Keratinocyte (primary cell): ENCODE results near the gene KRT77. TPM values are rescaled to one million over a fixed set of nuclear protein-coding genes. Genes with fewer than 3 reads are reported as not detected.

ENCODE experiments used
- DNase-seq: peaks from one replicate; pipeline ENCODE4 v3.0.0-alpha.2; 2011; ENCODE audit warnings: low read depth, missing footprints, low spot score
- FAIRE-seq: peaks from 2 replicates; lab custom pipeline; 2011; peaks lifted over from hg19 to GRCh38; lab: Jason Lieb, UNC
- H2AFZ ChIP-seq: 2 replicates; pipeline ENCODE4 v1.6.0; 2012; ENCODE audit warnings: low read length, control low read depth, inconsistent platforms; ENCODE audit not compliant: control insufficient read depth
- H3K27ac ChIP-seq: 2 replicates; pipeline ENCODE4 v1.5.1; 2011; ENCODE audit warnings: low read length; ENCODE audit not compliant: control insufficient read depth, insufficient read depth
- H3K27me3 ChIP-seq: 3 replicates; pipeline ENCODE4 v1.6.0; 2011; ENCODE audit warnings: low read length; ENCODE audit not compliant: control insufficient read depth, insufficient read depth; ENCODE audit errors: extremely low read depth
- H3K36me3 ChIP-seq, 2 experiments: 2 replicates in 1 of 2; 3 replicates in 1 of 2; pipeline ENCODE4 v1.5.1; 2011; ENCODE audit warnings: low read length in 2 of 2, mild to moderate bottlenecking in 1 of 2; ENCODE audit not compliant: control insufficient read depth in 2 of 2, insufficient read depth in 2 of 2; ENCODE audit errors: extremely low read depth in 1 of 2
- H3K4me1 ChIP-seq: 3 replicates; pipeline ENCODE4 v1.5.1; 2011; ENCODE audit warnings: low read length; ENCODE audit not compliant: control insufficient read depth, insufficient read depth; ENCODE audit errors: extremely low read depth
- H3K4me2 ChIP-seq: 3 replicates; pipeline ENCODE4 v1.6.0; 2011; ENCODE audit warnings: low read depth, low read length; ENCODE audit not compliant: control insufficient read depth, insufficient read depth; ENCODE audit errors: extremely low read depth
- H3K4me3 ChIP-seq, 3 experiments: fragments of 200-600 bp in 1 of 3; sonication (generic) in 1 of 3; 2 replicates in 2 of 3; 3 replicates in 1 of 3; pipeline ENCODE4 v1.5.1; 2011 to 2016; ENCODE audit warnings: low read length in 3 of 3, mild to moderate bottlenecking in 3 of 3, control low read depth in 2 of 3, inconsistent platforms in 1 of 3, low read depth in 1 of 3, mixed read lengths in 1 of 3, mixed run types in 1 of 3, moderate library complexity in 1 of 3; ENCODE audit not compliant: control insufficient read depth in 2 of 3, insufficient read depth in 2 of 3; ENCODE audit errors: extremely low read depth in 1 of 3
- H3K79me2 ChIP-seq: 2 replicates; pipeline ENCODE4 v1.6.0; 2012; ENCODE audit warnings: low read length; ENCODE audit not compliant: control insufficient read depth, insufficient read depth
- H3K9ac ChIP-seq: 3 replicates; pipeline ENCODE4 v1.6.0; 2011; ENCODE audit warnings: low read length; ENCODE audit not compliant: control insufficient read depth, insufficient read depth; ENCODE audit errors: extremely low read depth
- H3K9me1 ChIP-seq: 3 replicates; pipeline ENCODE4 v1.6.0; 2011; ENCODE audit warnings: low read length; ENCODE audit not compliant: control insufficient read depth, insufficient read depth; ENCODE audit errors: extremely low read depth
- H3K9me3 ChIP-seq: 2 replicates; pipeline ENCODE4 v1.5.1; 2012; ENCODE audit warnings: low read depth, low read length; ENCODE audit not compliant: control insufficient read depth
- H4K20me1 ChIP-seq: 3 replicates; pipeline ENCODE4 v1.6.0; 2011; ENCODE audit warnings: low read length; ENCODE audit not compliant: control insufficient read depth, insufficient read depth; ENCODE audit errors: extremely low read depth
- EZH2 ChIP-seq: IDR thresholded peaks from one replicate; pipeline ENCODE4 v1.6.1; 2012; ENCODE audit warnings: inconsistent platforms, mild to moderate bottlenecking, low read length, moderate library complexity
- dilution Hi-C: fragments of 300-500 bp; cut with MboI; formaldehyde crosslinking; loops from one replicate; pipeline ENCODE4 v1.7.0; 2020; ENCODE audit warnings: low sequenced_read_pairs; ENCODE audit not compliant: extremely low pct_ligation_motif_present
- polyA plus RNA-seq, 5 experiments: library from polyadenylated mRNA; depleted of rRNA in 3 of 5; stranded (reverse) in 3 of 5; stranded (forward) in 1 of 5; unstranded in 1 of 5; fragments of >200 nt; gene quantifications; 1 replicate in 1 of 5; 2 replicates in 3 of 5; 3 replicates in 1 of 5; pipeline versions ENCODE4 v1.2.1 to v1.2.3, GENCODE V29; 2011 to 2012; ENCODE audit warnings: missing spikeins in 2 of 5, low read depth in 1 of 5, low replicate concordance in 1 of 5
- TF ChIP-seq, protein P1 (sequence below), 3 experiments: IDR thresholded peaks in 1 of 3; conservative IDR thresholded peaks in 1 of 3; optimal IDR thresholded peaks in 1 of 3; 2 replicates in 2 of 3; 3 replicates in 1 of 3; pipeline versions ENCODE3 to v1.5.1; 2011; ENCODE audit warnings: low read length in 3 of 3, mild to moderate bottlenecking in 3 of 3, moderate library complexity in 2 of 3, control low read depth in 1 of 3, inconsistent platforms in 1 of 3; ENCODE audit not compliant: insufficient read depth in 2 of 3; ENCODE audit errors: extremely low read depth in 1 of 3

Gene KRT77
- polyA plus RNA-seq, 1 donor (not counting 4 experiments of a cell fraction or from before 2014, with no cell fraction given) = 1.3 TPM

DNA sequence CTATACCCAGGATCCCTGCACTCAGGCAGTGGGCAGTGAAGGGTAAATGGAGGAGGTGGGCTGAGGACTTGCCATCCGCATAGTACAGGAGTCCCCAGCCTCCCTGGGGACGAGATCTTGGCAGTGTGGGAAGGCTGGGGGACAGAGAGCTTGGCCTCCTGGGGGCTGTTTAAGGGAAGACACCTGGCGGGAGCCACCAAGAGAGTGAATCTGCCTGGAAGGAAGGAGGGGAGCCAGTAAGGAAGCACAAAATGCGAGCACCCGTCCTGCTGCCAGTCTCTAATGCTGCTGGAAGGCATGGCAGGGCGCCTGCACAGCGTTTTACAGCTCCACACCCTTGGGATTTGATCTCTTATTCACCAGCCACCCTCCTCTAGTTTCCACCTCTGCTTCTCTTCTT is 43.9 kb downstream of the KRT77 start:
- dilution Hi-C loops = no loop called here
- no peaks in the 10 kb centered on the region for H3K36me3 ChIP-seq
- H4K20me1 ChIP-seq = no peaks in the 10 kb centered on the region
- H3K79me2 ChIP-seq = no peaks in the 10 kb centered on the region
- H3K27ac ChIP-seq = no peak overlapping the region
- H3K27me3 ChIP-seq = peaks cover 3% of the 10 kb centered on the region
- H3K4me1 ChIP-seq = peaks cover 11% of the 10 kb centered on the region
- no peak overlapping the region for H3K9ac ChIP-seq
- FAIRE-seq (no peak), DNase-seq (no peak)
- no peak overlapping the region for H2AFZ ChIP-seq
- no peaks in the 10 kb centered on the region for H3K9me1 ChIP-seq
- TF ChIP-seq EZH2 = no peak
- TF ChIP-seq, protein P1, sequence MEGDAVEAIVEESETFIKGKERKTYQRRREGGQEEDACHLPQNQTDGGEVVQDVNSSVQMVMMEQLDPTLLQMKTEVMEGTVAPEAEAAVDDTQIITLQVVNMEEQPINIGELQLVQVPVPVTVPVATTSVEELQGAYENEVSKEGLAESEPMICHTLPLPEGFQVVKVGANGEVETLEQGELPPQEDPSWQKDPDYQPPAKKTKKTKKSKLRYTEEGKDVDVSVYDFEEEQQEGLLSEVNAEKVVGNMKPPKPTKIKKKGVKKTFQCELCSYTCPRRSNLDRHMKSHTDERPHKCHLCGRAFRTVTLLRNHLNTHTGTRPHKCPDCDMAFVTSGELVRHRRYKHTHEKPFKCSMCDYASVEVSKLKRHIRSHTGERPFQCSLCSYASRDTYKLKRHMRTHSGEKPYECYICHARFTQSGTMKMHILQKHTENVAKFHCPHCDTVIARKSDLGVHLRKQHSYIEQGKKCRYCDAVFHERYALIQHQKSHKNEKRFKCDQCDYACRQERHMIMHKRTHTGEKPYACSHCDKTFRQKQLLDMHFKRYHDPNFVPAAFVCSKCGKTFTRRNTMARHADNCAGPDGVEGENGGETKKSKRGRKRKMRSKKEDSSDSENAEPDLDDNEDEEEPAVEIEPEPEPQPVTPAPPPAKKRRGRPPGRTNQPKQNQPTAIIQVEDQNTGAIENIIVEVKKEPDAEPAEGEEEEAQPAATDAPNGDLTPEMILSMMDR (optimal IDR thresholded peaks at IDR 0.05 in 1 of 3, IDR thresholded peaks at IDR 0.05 in 1 of 3, conservative IDR thresholded peaks at IDR 0.05 in 1 of 3; ENCODE audit: extremely low read depth in 1 of 3, insufficient read depth in 2 of 3, low read length in 3 of 3) = no peak
- H3K9me3 ChIP-seq = no peaks in the 10 kb centered on the region
- H3K4me3 ChIP-seq = no peak overlapping the region
- H3K4me2 ChIP-seq = no peak overlapping the region

DNA sequence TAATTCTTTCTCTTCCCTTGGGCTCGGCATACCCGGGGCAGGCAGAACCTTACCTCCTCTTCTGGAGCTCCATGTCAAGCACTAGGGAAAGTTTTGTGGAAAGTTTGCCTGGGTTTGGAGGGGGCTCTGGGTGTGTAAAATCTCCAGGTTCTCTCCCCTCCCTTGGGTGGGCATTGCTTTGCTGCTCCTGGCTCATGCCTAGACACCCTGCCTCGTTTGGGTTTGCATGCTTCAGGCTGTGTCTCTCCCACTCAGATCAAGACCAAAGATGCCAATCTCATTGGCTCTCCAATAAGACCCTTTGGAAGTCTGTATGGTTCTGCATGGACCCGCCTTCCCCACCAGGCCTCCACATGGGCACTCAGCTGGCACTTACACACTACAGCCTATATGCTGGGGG is 45.1 kb downstream of the KRT77 start:
- TF ChIP-seq, protein P1 (optimal IDR thresholded peaks at IDR 0.05 in 1 of 3, IDR thresholded peaks at IDR 0.05 in 1 of 3, conservative IDR thresholded peaks at IDR 0.05 in 1 of 3; ENCODE audit: extremely low read depth in 1 of 3, insufficient read depth in 2 of 3, low read length in 3 of 3) = no peak
- no peak for TF ChIP-seq EZH2
- Histone ChIP-seq H2AFZ (no peak overlapping the region), H3K4me2 (no peak overlapping the region), H3K36me3 (no peaks in the 10 kb centered on the region), H3K27me3 (no peaks in the 10 kb centered on the region), H3K9me3 (no peaks in the 10 kb centered on the region), H3K9me1 (no peaks in the 10 kb centered on the region), H4K20me1 (no peaks in the 10 kb centered on the region), H3K79me2 (no peaks in the 10 kb centered on the region), H3K27ac (no peak overlapping the region), H3K4me1 (peaks cover 11% of the 10 kb centered on the region), H3K9ac (no peak overlapping the region), H3K4me3 (no peak overlapping the region)
- dilution Hi-C loops = no loop called here
- DNase-seq (no peak), FAIRE-seq (no peak)
